HL-60 (cell line): ENCODE data around the gene POLA2.

Source experiments
- POLR2AphosphoS5 ChIP-seq: IDR thresholded peaks from 2 replicates; pipeline ENCODE4 v1.6.1; 2012; ENCODE audit warnings: low read depth
- TF ChIP-seq, protein P1 (sequence below): IDR thresholded peaks from one replicate; pipeline ENCODE4 v1.5.1; 2011; ENCODE audit warnings: low read length, control low read depth, inconsistent platforms; ENCODE audit not compliant: insufficient read depth

- TF ChIP-seq, protein P1, sequence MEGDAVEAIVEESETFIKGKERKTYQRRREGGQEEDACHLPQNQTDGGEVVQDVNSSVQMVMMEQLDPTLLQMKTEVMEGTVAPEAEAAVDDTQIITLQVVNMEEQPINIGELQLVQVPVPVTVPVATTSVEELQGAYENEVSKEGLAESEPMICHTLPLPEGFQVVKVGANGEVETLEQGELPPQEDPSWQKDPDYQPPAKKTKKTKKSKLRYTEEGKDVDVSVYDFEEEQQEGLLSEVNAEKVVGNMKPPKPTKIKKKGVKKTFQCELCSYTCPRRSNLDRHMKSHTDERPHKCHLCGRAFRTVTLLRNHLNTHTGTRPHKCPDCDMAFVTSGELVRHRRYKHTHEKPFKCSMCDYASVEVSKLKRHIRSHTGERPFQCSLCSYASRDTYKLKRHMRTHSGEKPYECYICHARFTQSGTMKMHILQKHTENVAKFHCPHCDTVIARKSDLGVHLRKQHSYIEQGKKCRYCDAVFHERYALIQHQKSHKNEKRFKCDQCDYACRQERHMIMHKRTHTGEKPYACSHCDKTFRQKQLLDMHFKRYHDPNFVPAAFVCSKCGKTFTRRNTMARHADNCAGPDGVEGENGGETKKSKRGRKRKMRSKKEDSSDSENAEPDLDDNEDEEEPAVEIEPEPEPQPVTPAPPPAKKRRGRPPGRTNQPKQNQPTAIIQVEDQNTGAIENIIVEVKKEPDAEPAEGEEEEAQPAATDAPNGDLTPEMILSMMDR = no peak
- no peak for TF ChIP-seq POLR2AphosphoS5
Measured at GRCh38 chr11:65301491-65302329, 39.9 kb downstream of the POLA2 start.
